SIG-M5 (cell line): ENCODE results near the gene PPP4R2.
"Not testable (repeated sequence)": the region's sequence is repeated elsewhere in the genome, so short reads cannot be mapped to it uniquely, and the experiment has no call there.

Experiments used
- DNase-seq: peaks from one replicate; lab custom pipeline; 2025; lab: John Stamatoyannopoulos, UW

PPP4R2 gene

DNA sequence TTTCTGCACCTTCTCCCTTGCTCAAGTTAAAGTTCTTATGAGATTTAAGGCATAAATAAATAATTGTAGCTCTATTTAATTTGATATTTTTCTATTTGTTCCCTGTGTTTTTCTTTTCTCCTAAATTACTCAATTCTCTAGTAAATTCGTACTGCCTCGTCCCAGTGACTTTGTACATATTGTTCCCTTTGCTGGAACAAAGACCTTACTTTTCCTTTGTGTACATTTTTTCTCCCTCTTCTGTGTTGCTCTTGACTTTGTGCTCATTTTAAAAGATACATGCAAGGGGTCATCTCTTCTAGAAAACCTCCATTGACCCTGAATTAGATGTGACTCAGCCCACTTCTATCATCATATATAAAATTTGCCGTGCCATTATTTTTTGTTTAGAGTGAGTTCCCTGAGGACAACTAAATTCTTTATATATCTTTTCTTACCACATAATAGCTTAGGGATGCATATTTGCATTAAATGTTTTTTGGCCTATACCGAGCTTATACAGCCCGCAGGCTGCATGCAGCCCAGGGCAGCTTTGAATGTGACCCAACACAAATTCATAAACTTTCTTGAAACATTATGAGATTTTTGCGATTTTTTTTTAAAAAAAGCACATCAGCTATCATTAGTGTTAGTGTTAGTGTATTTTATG is 29.6 kb downstream of the PPP4R2 start:
- no peak for DNase-seq

DNA sequence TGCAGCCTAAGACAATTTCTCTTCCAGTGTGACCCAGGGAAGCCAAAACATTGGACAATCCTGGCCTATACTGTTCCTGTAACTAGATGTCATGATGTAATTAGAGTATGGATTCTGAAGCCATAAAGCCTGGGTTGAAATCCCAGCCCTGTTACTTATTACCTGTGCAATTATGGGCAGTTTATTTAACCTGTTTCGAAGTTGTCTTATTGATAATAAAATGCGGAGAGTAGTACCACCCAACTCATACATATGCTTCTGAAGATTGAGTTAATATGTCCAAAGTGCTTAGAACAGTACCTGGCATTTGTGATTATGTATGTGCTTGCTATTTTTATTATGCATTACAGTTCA is 30.1 kb downstream of the PPP4R2 start:
- DNase-seq = no peak

DNA sequence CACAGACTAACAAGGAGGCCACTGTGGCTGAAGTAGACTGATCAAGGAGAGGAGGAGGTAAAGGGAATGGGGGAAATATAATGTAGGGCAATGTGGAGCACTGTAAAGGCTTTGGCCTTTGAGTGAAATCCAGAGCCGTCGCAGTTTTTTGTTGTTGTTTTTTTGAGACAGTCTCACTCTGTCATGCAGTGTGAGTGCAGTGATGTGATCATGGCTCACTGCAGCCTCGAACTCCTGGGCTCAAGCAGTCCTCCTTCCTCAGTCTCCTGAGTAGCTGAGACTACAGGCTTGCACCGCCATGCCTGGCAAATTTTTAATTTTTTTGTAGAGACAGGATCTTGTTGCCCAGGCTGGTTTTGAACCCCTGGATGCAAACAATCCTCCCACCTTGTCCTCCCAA is 32.2 kb downstream of the PPP4R2 start:
- no peak for DNase-seq

DNA sequence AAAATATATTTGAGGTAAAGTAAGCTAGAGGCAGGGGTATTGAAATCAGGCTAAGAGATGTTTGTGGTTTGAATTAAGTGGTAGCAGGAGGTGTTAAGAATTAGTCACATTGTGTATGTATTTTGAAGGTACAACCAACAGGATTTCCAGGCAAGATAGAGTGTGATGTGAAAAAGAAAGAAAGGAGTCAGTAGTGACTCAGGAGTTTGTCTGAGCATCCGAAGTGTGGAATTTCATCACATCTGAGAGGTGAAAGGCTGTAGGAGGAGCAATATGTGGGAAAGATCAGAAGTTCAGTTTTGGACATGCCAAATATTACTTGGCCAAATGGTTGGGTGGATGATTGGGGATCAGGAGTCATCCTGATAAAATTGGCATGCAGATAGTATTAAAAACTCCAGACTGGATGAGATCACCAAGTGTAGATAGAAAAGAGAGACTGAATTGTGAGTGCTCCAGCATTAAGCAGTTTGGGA is 32.7 kb downstream of the PPP4R2 start:
- no peak for DNase-seq

DNA sequence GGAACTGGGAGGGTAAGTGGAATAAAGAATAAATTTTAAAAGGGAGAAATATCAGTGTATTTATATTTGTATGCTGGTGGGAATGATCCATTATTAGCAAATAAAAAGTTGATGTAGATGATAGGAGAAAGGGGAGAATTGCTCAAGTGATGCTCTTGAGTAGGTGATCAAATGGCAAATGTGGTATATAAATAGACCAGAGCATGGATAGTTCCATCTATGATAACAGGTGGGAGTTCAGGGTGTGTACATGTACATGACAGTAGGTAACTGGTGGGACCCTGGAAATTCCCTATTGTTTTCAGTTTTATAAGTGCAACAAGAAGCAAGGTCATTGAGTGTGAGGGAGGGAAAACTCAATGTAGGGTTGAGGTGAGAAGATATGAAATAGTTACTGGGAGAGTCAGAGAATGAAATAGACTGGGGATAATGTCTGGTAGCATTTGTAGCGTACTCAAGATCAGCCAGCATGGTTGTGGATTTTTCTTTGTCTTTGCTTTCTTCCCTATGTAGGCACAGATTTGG is 33.5 kb downstream of the PPP4R2 start:
- no peak for DNase-seq

DNA sequence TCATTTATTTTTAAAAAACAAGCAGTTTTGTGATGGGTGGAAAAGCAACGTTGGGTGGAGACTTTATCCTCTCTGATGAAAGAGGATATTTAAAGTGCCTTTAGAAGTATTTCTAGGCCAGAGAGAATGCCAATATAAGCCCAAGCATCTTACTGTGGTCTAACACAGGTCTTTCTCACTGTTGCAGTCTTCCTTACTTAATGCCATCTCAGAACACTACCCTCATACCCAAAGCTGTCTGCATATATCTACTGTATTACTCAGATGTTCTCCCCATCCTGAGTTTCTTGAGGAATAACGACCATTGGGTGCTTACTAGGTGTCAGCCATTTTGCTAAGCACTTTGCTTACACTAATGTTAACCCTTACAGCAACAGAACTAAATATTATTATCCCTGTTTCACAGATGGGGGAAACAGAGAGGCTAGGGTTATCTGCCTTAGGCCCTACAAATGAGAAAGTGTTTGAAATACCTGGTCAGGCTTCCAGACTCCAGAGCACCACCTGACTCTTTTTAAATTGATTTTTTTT is 35.0 kb downstream of the PPP4R2 start:
- DNase-seq = no peak

DNA sequence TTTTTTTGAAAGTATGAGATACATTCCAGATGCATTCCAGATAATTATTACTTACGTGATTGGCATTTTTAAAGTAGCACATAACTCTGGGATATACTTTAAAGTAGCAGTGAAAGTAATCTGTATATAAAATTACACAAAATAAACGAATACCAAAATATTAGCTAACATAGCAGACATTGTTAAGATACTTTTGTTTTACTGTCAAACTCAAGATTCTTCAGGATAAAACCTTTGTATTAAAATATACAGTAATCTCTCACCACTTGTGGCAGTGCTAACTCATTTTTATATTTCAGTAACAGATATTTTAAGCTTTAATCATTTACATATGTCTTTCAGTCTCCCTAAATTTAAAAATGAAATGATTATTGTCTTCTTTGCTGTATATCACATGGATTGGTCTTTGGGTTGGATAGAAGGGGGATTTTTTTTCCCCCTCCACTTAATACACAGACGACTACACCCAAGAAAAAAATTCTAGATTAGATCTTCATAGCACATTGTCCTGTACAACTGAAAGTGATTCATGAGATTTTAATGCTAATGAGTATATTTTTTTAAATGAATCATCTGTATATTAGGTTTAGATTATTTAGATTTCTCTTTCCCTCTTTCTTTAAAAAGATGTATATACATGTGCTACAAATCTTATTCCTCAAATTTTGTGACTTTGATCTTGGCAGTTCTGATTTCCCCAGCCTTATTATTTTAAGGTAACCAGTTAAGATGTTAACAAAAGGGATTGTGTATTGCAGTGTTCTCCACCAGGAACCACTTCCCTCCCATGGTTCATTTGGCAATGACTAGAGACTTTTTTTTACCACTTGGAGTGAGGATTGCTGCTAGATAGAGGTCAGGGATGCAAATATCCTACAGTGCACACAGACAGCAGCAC is 40.3 kb downstream of the PPP4R2 start:
- no peak for DNase-seq

DNA sequence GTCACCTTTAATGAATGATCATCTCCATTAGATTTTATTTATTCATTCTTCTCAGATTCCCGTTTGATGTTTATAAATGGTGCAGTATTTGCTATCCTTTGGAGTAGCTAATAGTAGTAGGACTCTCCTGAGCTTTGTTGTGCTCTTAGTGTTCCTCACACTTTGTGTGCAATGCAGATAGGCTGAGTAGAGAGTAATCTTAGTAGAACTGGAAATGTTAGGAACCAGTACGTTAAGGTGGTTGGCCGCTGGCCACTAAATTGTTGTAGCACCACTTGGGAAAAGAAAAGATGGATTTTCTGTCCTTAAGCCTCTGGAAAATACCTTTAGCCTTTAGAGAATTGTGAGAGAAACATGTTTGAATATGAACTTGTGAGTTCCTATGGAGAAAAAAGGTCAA is 44.9 kb downstream of the PPP4R2 start:
- no peak for DNase-seq

DNA sequence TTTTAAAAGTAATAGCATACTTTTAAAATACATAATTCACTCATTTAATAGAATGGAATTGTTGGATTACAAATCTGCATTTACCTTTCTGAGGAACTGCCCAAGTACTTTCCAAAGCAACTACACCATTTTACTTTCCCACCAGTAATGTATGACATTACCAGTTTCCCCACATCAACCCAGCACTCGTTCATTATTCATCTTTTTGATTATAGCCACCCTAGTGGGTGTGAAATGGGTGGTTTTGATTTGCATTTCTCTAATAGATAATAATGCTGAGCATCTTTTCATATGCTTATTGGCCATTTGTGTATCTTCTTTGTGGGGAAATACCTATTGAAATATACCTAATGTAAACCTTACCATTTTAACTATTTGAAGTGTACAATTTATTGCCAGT is 46.8 kb downstream of the PPP4R2 start:
- no peak for DNase-seq

DNA sequence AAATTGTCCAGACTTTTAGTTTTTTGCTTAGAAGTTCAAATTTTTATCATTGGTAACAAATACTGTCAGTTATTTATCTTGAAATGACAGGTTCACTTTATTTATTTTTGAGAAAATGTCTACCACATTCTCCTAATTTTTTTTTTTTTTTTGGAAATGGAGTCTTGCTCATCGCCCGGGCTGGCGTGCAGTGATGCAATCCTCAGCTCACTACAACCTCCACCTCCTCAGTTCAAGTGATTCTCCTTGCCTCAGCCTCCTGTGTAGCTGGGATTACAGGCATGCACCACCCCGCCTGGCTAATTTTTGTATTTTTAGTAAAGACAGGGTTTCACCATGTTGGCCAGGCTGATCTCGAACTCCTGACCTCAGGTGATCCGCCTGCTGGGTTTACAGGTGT is 48.8 kb downstream of the PPP4R2 start:
- no peak for DNase-seq

DNA sequence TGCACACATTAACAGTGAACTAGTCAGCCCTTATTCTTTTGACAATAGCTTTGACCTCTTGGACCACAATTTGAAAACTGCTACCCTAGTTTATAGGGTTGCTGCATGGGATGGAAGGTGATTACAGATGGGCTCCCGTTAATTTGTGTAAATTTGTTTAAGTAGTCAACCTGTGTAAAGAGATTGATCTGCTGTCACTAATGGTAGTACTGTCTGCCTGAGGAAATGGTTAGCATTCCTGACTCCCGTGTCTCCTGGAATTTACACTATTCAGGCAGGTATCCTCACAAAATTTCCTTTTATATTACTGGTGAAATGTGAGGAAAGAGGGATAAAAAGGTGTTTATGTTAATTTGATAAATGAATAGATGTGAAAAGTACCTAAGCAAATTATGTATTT is 49.6 kb downstream of the PPP4R2 start:
- no peak for DNase-seq

DNA sequence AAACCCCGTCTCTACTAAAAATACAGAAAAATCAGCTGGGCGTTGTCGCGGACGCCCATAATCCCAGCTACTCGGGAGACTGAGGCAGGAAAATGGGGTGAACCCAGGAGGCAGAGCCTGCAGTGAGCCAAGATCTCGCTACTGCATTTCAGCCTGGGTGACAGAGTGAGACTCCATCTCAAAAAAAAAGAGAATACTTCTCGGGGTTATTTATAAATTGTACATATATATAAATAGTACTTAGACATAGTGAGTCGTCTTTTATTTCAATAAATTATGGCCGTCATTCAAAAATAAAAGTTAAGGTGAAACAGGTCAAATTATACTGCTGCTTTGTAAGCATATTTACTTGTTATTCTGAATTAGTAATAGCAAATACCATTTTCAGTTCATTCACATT is 52.7 kb downstream of the PPP4R2 start:
- DNase-seq = no peak

DNA sequence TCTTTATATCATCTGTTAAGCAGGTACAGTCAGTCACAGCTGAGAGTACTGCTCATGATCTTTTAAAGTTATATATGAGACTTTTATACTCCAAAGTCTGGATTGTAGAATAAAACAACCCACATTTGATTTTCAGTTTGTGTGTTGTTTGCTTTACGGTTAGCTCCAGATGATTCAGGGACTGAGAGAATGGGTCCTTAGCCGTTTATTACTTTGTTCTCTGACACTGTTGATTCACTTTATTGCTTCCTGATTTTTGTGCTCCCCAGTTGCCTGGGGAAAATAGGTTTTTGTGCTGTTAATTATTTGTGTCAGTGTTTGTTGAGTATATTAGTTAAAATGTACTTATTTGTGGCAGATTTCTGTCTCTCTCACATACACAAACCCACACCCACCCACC is 56.2 kb downstream of the PPP4R2 start:
- no peak for DNase-seq

DNA sequence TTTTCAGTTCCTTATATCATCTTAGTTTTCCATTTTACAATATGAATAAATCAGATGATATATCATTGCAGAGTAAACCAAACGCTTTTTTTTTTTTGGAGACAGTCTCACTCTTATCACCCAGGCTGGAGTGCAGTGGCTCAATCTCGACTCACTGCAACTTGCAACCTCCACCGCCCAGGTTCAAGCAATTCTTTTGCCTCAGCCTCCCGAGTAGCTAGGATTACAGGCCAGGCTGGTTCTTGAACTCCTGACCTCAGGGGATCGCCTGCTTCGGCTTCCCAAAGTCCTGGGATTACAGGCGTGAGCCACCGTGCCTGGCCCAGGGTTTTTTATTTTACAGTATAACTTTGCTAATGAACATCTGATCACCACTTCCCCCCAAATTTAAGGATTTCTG is 59.0 kb downstream of the PPP4R2 start:
- no peak for DNase-seq

DNA sequence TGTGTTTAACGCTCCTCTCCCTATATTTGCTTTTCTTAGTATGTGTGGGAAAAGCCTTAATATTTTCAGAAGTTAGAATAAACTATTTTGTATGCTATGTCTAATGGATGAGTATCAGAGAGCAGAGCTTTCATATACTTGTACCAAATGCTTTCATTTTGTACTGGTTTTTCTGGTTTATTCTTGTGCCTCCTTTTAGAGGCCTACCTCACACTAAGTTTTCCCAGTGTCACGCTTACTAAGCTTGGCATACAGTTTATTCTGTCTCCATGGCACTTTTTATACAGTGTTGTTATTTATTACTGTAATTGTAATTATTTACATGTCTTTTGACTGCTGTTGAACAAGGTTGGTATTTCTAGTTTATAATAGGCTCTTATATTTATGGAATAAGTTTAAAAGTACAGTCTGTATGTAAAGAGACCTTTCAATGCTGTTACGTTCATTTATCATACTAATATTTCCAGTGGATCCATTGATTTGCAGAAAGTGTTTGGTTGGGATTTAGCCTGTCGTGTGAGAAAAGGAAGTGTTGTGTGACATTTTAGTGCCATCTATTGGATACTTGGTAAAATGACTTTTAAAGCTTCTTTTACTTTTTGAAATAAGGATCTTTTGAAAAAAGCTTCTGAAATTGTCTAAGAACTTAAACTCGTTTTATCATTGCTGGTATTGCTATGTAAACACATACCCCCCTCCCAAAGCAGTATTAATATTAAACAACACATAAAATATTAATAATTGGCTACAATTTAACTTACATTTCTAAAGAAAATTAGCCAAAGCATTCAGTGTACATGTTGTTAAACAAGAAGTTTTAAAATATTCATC is 59.6 kb downstream of the PPP4R2 start:
- no peak for DNase-seq

DNA sequence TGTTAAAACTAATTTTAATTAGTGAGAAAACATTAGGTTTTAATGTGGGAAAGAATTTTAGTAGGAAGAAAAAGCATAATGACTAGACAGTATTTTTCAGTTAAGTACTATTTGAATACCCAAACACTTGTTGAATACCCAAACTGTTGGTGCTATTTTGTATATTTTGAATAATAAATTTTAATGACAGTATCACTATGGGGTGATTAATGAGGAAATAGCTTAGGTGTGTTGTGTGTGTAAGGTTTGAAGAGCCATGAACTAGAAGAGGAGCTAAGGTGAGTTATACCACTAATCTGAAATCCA is 60.2 kb downstream of the PPP4R2 start:
- no peak for DNase-seq

DNA sequence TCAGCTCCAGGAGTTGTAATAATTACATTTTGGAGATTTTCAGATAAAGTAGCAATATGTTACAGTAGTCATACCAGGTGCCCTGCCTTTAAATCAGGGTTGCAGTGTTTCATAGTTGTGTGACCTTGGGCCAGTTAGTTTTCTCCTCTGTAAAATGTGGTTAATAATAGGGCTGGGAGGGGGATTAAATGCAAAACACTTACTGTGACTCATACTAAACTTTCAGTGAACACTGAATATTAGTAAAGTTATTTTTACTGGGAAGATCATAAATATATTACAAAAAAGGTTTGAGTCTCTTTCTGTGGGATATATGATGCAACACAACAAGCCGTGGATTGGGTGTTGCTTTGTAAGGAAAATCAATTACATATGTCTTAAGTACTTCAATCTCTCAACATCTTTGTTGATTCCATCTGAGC is 63.7 kb downstream of the PPP4R2 start:
- no peak for DNase-seq

DNA sequence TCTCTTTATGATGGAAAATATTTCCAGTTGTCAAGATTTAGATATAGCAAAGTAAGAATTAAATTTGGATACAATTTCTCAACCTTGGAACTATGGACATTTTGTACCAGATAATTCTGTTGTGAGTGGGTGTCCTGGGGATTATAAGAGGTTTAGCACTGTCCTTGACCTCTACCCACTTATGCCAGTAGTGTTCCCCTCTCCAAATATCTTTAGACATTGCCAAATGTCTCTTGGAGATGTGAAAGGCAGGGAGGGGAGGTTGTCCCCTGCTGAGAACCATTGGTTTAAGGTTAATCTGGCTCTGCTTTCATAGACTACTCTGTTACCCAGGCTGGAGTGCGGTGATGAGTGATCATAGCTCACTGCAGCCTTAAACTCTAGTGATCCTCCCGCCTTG is 64.8 kb downstream of the PPP4R2 start, which contains the start of gene EBLN2:
TSS of gene EBLN2 (plus strand) at position 244 of the 400 bp plus-strand sequence. CDS start 423 bp downstream, outside the sequence.
- DNase-seq = no peak

DNA sequence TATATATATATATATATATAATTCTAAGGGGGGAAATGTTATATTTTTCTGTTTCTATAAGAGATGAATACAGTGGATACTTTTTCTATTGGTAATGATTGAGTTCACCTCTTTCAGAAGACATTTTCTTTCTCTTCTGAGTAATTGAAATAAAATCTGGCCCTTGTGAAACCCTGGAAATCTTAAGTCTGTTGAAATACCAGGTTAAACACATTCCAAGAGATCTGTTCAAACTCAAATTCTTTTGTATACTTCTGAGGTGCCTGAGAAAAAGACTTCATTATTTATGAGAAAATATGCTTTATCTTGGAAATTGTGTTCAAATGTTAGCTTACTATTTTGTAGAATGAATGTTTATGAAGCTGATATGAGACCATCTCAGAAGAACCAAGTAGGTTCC is 69.6 kb downstream of the PPP4R2 start:
- DNase-seq = not testable (repeated sequence)

DNA sequence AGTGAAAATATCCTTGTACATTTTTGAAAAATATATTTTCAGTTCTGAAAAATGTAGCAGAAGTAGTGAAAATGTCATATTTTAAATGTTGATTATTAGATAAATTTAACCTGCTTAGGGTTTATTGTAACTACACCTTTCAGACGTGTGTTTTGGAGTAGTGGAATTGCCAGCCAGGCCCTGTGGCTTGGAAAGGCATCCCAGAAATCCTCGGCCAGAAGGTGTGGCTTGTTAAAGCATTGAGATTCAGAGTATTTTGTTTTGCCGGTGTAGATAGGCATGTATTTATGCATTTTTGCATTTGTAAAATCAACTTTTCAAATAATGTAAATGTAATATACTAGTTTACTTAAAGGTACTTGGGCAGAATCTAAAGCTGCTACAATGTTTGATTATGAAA is 71.8 kb downstream of the PPP4R2 start:
- no peak for DNase-seq

DNA sequence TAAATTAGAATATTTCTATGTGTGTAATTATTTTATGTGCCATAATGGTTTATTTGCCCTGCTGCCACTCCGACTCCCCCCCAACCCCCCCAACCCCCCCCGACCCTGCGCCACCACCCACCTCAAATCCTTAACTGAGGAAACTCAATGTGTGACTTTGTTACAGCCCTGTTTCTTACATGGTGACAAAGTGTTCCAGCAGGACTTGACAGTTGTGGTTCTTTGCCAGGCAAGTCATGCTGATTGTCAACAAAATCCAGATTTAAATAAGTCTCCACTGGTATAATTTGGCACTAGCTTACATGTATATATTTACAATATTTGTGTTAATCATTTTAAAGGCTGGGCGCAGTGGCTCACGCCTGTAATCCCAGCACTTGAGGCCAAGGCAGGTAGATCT is 72.6 kb downstream of the PPP4R2 start:
- DNase-seq = no peak

DNA sequence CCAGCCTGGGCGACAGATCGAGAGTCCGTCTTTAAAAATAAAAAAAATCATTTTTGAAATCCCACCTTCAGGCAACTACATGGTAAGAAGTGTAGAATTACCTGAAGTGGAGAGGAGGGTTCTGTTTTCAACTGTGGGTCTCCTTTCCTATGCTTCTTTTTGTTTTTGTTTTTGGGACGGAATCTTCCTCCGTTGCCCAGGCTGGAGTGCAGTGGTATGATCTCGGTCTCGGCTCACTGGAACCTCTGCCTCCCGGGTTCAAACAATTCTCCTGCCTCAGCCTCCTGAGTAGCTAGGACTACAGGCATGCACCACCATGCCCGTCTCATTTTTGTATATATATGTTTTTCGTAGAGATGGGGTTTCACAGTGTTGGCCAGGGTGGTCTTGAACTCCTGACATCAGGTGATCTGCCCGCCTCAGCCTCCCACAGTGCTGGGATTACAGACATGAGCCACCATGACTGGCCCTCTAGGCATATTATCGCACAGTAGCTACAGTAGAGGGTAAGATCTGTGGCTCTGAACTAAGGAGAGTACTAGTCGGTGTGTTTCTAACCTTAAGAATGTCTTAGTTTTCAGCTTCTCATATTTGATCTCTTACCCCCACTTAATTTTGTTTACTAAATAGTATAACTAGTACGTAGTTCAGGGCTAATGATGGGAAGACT is 73.3 kb downstream of the PPP4R2 start:
- no peak for DNase-seq
